Naive B cell (primary cell): ENCODE measurements around the gene COL1A1. TPM values are rescaled to one million over a fixed set of nuclear protein-coding genes. Genes with fewer than 3 reads are reported as not detected.

ENCODE experiments used
- ATAC-seq, 2 donors: fragments of 150-1000 bp; cut with Tn5 transposase; 2 replicates each; pipeline ENCODE4 v1.10.0; 2021; ENCODE audit warnings: low read depth in 2 of 2, mild to moderate bottlenecking in 2 of 2, moderate library complexity in 2 of 2
- DNase-seq: peaks from one replicate; pipeline ENCODE4 v3.0.0; 2022
- H3K27ac Mint-ChIP-seq, 6 donors: one replicate each; pipeline ENCODE4 v1.8.0; 2020 to 2022; ENCODE audit warnings: mild to moderate bottlenecking in 6 of 6, mixed read lengths in 6 of 6, moderate library complexity in 5 of 6, inconsistent platforms in 2 of 6
- H3K27me3 Mint-ChIP-seq, 3 donors: one replicate each; pipeline ENCODE4 v1.8.0; 2021 to 2022; ENCODE audit warnings: mixed read lengths in 3 of 3, mild to moderate bottlenecking in 1 of 3
- H3K36me3 Mint-ChIP-seq, 2 donors: one replicate each; pipeline ENCODE4 v1.8.0; 2020 to 2022; ENCODE audit warnings: mixed read lengths in 2 of 2, inconsistent platforms in 1 of 2, mild to moderate bottlenecking in 1 of 2
- H3K4me1 Mint-ChIP-seq, 3 donors: one replicate each; pipeline ENCODE4 v1.8.0; 2020 to 2022; ENCODE audit warnings: mixed read lengths in 3 of 3, inconsistent platforms in 1 of 3, mild to moderate bottlenecking in 1 of 3, moderate library complexity in 1 of 3
- H3K4me3 Mint-ChIP-seq, 8 donors: one replicate each; pipeline ENCODE4 v1.8.0; 2020 to 2022; ENCODE audit warnings: mild to moderate bottlenecking in 8 of 8, mixed read lengths in 8 of 8, moderate library complexity in 8 of 8, inconsistent platforms in 2 of 8
- H3K9me3 Mint-ChIP-seq, 7 donors: one replicate each; pipeline ENCODE4 v1.8.0; 2020 to 2022; ENCODE audit warnings: mixed read lengths in 7 of 7, mild to moderate bottlenecking in 5 of 7, inconsistent platforms in 2 of 7, moderate library complexity in 1 of 7
- polyA plus RNA-seq, 6 donors: library from polyadenylated mRNA; unstranded; fragments of 300-500 nt; fragmentation: Illumina TruSeq; gene quantifications; one replicate each; pipeline ENCODE4 v1.2.3, GENCODE V29; 2021; ENCODE audit warnings: low read depth in 6 of 6

Gene COL1A1
- polyA plus RNA-seq, 6 donors from 2014 or later = 0.23 to 0.80 TPM; not detected in 4

DNA sequence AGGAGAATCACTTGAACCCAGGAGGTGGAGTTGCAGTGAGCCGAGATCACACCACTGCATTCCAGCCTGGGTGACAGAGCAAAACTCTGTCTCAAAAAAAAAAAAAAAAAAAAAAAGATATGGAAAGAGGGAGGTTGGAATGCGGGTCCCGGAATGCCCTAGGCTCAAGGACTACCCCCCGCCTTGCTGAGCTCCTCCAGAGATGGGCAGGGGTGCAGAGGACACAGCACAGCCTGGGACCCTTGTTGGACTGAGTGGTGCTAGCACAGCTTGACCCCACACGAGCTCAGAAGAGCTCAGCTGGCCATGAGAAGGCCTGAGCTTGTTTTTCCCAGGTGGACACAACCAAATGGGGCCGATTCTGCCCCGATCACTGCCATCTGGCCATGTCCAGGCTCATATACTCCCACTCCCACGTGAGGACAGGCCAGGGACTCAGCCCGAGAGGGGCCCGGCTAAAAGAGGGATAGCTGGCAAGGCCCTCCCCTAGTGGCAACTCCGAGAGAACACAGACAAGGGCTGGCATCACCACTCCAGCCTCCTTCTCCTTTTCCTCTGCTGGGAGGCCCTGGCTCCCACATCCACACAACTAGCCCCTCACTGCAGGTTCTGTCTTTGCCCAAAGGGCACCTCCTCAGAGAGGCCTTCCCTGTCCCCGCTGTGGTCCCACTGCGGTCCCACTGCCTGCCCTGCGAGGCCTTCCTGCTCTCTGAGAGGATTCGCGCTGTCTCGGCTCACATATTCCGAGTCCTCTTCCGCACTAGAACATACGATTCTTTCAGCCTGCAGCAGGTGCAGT, 24.7 kb downstream of the COL1A1 start:
- no peaks in the 10 kb centered on the region for H3K9me3 Mint-ChIP-seq
- peaks cover 6 to 12% (median 9%) of the 10 kb centered on the region in 3 donors for H3K4me1 Mint-ChIP-seq
- no peaks in the 10 kb centered on the region for H3K36me3 Mint-ChIP-seq
- H3K27me3 Mint-ChIP-seq = no peaks in the 10 kb centered on the region
- H3K4me3 Mint-ChIP-seq = no peak overlapping the region
- peak overlapping the region in 1 of 6 donors; percentile 76 for H3K27ac Mint-ChIP-seq
- DNase-seq = no peak
- ATAC-seq = no peak

DNA sequence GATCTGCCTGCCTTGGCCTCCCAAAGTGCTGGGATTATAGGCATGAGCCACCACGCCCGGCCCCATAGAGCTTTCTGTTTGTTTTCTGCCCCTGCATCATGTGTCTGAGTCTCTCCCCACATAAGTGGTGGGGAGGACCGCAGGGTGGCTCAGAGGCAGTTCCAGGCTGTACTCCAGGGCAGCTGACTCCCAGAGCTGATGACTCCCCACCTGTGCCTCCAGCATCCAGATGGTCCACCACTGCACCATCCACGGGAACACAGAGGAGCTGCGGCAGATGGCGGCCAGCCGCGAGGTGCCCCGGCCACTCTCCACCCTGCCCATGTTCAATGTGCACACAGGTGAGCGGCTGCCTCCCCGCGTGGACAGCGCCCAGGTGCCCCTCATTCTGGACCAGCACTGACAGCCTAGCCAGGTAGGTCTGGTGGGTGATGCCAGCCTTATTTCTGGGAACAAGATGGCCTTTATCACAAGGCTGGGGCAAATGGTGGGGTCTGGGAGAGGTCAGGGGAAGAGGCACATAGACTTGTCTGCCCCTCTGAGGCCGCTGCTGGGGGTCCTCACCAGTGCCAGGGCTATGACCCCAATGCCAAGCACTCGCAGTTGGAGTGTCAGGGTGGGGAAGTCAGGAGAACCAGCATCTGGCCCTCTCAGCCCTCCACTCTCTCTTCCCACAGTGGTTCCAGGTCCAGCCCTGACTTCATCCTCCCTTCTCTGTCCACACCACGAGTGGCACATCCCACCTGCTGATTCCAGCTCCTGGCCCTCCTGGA, 26.2 kb downstream of the COL1A1 start:
- no peaks in the 10 kb centered on the region for H3K36me3 Mint-ChIP-seq
- DNase-seq (no peak), ATAC-seq (no peak)
- H3K27ac Mint-ChIP-seq = peak overlapping the region in 1 of 6 donors; percentile 44
- H3K9me3 Mint-ChIP-seq = no peaks in the 10 kb centered on the region
- H3K27me3 Mint-ChIP-seq = no peaks in the 10 kb centered on the region
- no peak overlapping the region for H3K4me3 Mint-ChIP-seq
- peaks cover 6 to 8% (median 6%) of the 10 kb centered on the region in 3 donors for H3K4me1 Mint-ChIP-seq

DNA sequence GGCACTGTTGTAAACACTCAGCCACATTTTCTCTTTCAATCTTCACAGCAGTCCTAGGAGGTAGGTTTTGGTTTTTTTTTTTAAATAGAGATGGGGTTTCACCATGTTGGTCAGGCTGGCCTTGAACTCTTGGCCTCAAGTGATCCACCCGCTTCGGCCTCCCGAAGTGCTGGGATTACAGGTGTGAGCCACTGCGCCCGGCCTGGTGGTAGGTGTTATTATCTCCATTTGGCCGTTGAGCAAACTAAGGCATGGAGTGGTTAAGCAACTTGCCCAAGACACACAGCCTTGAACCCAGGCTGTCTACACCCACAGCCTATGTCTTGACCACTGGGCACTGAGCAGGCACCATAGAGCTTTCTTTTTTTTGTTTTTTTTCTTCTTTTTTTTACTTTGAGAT, 27.0 kb downstream of the COL1A1 start:
- H3K36me3 Mint-ChIP-seq = no peaks in the 10 kb centered on the region
- H3K9me3 Mint-ChIP-seq = no peaks in the 10 kb centered on the region
- no peak overlapping the region for H3K4me3 Mint-ChIP-seq
- peak overlapping the region in 1 of 6 donors; percentile 16 for H3K27ac Mint-ChIP-seq
- DNase-seq (no peak), ATAC-seq (no peak)
- H3K27me3 Mint-ChIP-seq = peaks cover 0 to 1% (median 0%) of the 10 kb centered on the region in 3 donors
- peaks cover 6 to 11% (median 7%) of the 10 kb centered on the region in 3 donors for H3K4me1 Mint-ChIP-seq

DNA sequence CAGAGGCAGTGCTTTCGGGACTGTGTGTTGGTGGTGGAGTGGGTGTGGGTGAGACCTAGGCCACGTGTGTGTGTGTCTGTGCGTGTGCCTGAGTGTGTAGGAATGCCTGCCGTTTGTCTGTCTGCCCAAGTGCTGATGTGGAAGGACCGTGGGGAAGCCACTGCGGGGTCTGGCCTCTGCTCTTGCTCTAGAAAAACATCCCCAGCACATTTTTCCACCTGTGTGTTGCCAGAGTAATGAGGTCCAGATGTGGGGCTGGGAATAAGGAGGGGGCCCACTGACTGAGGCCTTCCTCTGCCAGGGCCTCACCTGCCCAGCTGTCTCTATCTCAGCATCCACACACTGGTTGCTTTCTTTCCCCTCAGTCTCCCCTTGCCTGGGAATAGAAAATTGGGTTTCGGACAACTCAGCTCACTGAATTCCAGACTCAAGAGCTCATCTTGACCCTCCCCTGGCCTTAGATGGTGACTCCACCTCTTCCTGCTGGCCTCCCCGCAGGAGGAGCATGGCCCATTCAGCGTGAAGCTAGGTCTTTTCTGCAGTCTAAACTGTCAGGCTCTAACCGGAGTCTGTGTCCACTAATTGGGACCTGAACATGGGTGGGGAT, 28.0 kb downstream of the COL1A1 start:
- ATAC-seq (no peak), DNase-seq (no peak)
- H3K27ac Mint-ChIP-seq = no peak overlapping the region
- H3K36me3 Mint-ChIP-seq = no peaks in the 10 kb centered on the region
- H3K4me1 Mint-ChIP-seq = peaks cover 14 to 19% (median 16%) of the 10 kb centered on the region in 3 donors
- H3K9me3 Mint-ChIP-seq = no peaks in the 10 kb centered on the region
- H3K27me3 Mint-ChIP-seq = peaks cover 0 to 9% (median 0%) of the 10 kb centered on the region in 3 donors
- H3K4me3 Mint-ChIP-seq = no peak overlapping the region

DNA sequence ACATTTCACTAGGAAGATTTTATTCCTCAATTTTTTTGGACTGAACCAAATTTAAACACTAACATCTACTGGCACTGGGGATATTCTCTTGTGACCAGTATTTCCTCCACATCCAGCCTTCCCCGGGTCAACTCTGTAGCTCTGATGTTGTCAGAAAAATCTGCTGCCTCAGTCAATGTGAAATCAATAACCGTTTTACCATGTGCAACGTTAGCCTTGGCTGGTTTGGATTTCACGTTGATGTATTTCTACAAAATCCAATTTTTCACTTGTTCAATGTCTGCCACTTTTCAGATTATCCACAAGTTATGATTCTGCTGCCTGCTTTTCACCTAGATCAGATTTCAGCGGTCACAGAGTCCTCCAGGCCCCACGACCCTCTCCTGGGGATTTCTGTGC, 28.5 kb downstream of the COL1A1 start:
- Mint-ChIP-seq H3K4me3 (no peak overlapping the region), H3K36me3 (no peaks in the 10 kb centered on the region), H3K27ac (no peak overlapping the region), H3K4me1 (peaks cover 12 to 14% (median 13%) of the 10 kb centered on the region in 3 donors), H3K9me3 (no peaks in the 10 kb centered on the region), H3K27me3 (peaks cover 0 to 9% (median 0%) of the 10 kb centered on the region in 3 donors)
- ATAC-seq (no peak), DNase-seq (no peak)

DNA sequence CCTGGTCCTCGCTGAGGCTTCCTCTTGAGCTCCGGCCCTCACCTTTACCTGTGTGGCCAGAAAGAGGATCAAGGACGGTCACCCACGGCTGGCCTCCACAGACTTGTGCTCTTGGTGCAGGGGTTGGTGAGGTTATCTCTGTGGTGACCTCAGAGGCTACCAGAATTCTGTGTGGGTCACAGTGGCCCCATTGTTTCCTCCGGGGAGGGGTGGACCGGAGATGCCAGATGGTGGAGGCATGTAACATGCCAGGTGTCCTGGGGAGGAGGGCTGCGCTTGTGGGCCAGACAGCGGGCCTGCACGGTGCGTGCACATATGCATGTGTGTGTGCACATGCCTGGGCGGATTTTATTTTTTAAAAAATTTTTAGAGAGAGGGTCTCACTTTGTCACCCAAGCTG, 29.3 kb downstream of the COL1A1 start:
- no peaks in the 10 kb centered on the region for H3K36me3 Mint-ChIP-seq
- DNase-seq = no peak
- H3K27ac Mint-ChIP-seq = no peak overlapping the region
- peaks cover 11 to 14% (median 13%) of the 10 kb centered on the region in 3 donors for H3K4me1 Mint-ChIP-seq
- ATAC-seq = no peak
- H3K4me3 Mint-ChIP-seq = no peak overlapping the region
- H3K9me3 Mint-ChIP-seq = no peaks in the 10 kb centered on the region
- peaks cover 0 to 9% (median 0%) of the 10 kb centered on the region in 3 donors for H3K27me3 Mint-ChIP-seq

DNA sequence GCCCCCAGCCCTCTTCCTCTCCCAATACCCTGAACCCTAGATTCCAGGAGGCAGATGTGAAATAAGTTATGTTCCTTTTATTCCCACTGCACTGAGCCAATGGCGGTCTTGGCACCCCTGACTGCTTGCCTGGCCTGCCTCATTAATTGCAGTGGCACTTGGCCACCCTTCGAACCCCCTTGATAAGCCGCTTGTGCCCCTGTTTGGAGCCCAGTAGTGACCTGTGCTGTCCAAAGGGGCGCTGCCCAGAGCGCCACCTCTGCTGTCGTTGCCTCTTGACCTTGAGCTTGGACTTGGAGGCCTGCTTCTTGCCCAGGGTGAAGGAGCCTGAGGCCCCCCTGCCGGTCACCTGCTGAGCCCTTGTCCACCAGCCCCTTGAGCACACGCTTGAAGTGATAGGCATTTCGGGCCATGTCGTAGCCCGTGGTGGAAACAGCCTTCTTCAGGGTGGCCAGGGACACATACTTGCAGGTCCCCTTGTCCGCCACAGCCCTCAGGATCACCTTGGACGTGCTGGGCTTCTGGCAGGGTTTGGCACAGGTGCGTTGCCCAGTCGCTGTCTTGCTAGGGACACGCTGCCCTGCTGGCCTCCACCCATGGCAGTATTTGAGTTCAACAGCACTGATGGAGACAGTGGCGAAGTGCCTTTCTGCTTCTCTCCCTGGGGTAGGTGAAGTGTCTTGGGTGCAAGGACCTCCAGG, 29.9 kb downstream of the COL1A1 start:
- Mint-ChIP-seq H3K9me3 (no peaks in the 10 kb centered on the region), H3K4me3 (no peak overlapping the region), H3K27ac (peak overlapping the region in 1 of 6 donors; percentile 44), H3K27me3 (peaks cover 0 to 9% (median 0%) of the 10 kb centered on the region in 3 donors), H3K36me3 (no peaks in the 10 kb centered on the region), H3K4me1 (peaks cover 12 to 18% (median 13%) of the 10 kb centered on the region in 3 donors)
- DNase-seq (no peak), ATAC-seq (no peak)

DNA sequence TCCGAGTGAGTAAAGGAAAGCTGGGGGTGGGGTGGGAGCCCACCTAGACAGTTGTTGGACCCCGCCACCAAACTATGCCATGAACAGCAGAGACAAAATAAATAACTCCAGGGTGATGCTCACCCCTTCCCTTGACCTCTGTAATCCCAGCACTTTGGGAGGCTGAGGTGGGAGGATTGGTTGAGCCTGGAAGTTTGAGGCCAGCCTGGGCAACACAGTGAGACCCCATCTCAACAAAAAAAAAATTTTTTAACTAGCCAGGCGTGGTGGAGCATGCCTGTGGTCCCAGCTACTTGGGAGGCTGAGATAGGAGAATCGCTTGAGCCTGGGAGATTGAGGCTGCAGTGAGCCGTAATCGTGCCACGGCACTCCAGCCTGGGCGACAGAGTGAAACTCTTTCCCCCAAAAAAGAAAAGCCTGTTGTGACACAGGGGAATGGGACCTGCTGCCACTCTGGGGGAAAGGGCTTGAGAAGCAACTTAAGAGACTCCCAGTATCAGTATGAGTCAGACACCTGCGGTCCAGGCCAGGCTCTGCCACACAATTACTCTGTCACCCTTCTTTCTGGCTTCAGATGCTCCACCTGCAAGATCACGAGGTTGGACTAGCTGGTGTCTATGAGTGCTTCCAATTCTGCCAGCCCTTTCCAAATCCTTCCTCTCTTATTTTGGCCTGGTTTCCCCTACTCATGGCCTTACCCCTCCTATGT, 30.6 kb downstream of the COL1A1 start:
- peak overlapping the region in 1 of 6 donors; percentile 30 for H3K27ac Mint-ChIP-seq
- H3K4me1 Mint-ChIP-seq = peaks cover 12 to 18% (median 15%) of the 10 kb centered on the region in 3 donors
- H3K9me3 Mint-ChIP-seq = no peaks in the 10 kb centered on the region
- no peaks in the 10 kb centered on the region for H3K36me3 Mint-ChIP-seq
- DNase-seq (no peak), ATAC-seq (no peak)
- H3K4me3 Mint-ChIP-seq = no peak overlapping the region
- peaks cover 0 to 9% (median 0%) of the 10 kb centered on the region in 3 donors for H3K27me3 Mint-ChIP-seq

DNA sequence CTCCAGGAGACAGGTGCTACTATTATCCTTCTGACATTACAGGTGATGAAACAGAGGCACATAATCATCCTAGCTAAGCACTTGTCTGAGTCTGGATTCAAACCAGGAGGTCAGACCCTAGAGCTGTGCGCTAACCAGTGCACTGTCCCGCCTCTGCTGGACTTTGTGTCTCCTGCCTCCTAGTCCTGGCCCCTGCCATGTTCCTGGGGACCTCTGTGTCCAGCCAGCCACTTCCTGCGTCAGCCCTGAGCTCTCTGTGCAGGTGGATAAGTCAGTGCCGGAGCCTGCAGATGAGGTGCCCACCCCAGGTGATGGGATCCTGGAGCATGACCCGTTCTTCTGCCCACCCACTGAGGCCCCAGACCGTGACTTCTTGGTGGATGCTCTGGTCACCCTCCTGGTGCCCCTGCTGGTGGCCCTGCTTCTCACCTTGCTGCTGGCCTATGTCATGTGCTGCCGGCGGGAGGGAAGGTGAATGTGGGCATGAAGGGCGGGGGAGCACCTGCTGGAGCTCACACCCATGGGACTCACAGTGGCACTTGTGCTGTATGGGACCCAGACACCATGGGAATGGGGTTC, 31.5 kb downstream of the COL1A1 start:
- Mint-ChIP-seq H3K27ac (peak overlapping the region in 3 of 6 donors; percentile 88 to 97 (median 93)), H3K27me3 (peaks cover 0 to 9% (median 0%) of the 10 kb centered on the region in 3 donors), H3K36me3 (no peaks in the 10 kb centered on the region), H3K4me3 (no peak overlapping the region), H3K9me3 (no peaks in the 10 kb centered on the region), H3K4me1 (peaks cover 18 to 24% (median 23%) of the 10 kb centered on the region in 3 donors)
- no peak for DNase-seq
- ATAC-seq = no peak

DNA sequence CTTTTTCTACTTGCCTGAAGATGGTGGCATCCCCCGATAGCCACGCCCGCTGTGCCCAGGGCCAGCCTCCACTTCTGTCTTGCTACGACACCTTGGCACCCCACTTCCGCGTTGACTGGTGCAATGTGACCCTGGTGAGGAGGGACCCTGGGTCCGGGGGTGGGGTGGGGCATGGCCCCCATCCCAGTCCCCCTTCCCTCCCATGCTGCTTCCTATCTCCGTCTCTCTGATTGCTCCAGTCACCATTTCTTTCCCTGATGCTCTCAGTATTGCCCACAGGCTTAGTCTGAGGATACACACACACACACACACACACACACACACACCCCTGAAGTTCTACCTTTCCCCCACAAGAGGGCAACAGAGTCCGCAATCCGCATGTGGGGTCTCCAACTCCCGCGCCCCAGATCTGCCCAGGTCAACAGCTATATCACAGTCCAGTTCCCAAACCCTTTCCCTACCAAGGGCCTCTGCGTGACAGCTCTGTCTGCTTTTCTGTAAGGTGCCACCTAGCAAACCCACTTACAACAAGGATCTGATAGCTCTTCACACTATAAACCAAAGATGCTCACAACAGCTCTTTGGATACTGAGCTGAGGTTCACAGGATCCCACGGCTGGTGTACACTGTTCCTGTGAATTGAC, 32.2 kb downstream of the COL1A1 start:
- H3K4me1 Mint-ChIP-seq = peaks cover 25 to 27% (median 26%) of the 10 kb centered on the region in 3 donors
- H3K9me3 Mint-ChIP-seq = no peaks in the 10 kb centered on the region
- peaks cover 0 to 9% (median 0%) of the 10 kb centered on the region in 3 donors for H3K27me3 Mint-ChIP-seq
- peak; percentile 88 to 92 for ATAC-seq
- DNase-seq = peak; percentile 72
- no peaks in the 10 kb centered on the region for H3K36me3 Mint-ChIP-seq
- H3K4me3 Mint-ChIP-seq = peak overlapping the region; percentile 10 to 81 (median 72)
- H3K27ac Mint-ChIP-seq = peak overlapping the region; percentile 6 to 97 (median 86)

DNA sequence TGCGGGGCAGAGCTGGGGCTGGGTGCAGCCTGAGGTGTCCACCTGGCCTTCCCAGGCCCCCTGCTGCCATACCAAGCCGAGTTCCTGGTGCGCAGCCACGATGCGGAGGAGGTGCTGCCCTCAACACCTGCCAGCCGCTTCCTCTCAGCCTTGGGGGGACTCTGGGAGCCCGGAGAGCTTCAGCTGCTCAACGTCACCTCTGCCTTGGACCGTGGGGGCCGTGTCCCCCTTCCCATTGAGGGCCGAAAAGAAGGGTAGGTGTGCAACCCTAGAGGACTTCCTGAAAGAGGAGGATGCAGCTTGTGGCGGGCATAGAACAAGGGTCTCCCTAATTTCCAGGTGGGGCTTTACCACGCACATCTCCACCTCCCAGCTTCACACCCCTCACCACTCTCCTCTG, 33.1 kb downstream of the COL1A1 start:
- Mint-ChIP-seq H3K9me3 (no peaks in the 10 kb centered on the region), H3K4me1 (peaks cover 34 to 37% (median 35%) of the 10 kb centered on the region in 3 donors), H3K27ac (peak overlapping the region in 4 of 6 donors; percentile 18 to 93 (median 64)), H3K27me3 (peaks cover 0 to 9% (median 0%) of the 10 kb centered on the region in 3 donors), H3K4me3 (peak overlapping the region in 2 of 8 donors; percentile 56 to 75), H3K36me3 (no peaks in the 10 kb centered on the region)
- no peak for DNase-seq
- no peak for ATAC-seq

DNA sequence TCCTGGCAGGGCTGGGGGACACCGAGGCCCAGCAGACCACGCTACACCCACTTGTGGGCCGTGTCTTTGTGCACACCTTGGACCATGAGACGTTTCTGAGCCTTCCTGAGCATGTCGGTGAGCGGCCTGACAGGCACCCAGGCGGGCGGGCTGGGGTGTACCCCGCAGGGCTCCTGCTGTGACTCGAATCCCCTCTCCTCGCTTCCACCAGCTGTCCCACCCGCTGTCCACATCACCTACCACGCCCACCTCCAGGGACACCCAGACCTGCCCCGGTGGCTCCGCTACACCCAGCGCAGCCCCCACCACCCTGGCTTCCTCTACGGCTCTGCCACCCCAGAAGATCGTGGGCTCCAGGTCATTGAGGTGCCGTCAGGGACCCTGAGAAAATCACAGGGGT, 34.1 kb downstream of the COL1A1 start:
- Mint-ChIP-seq H3K36me3 (no peaks in the 10 kb centered on the region), H3K4me3 (no peak overlapping the region)

More for the DNA sequence above, 34.1 kb downstream of the COL1A1 start:
- peak overlapping the region in 1 of 6 donors; percentile 93 for H3K27ac Mint-ChIP-seq
- H3K9me3 Mint-ChIP-seq = no peaks in the 10 kb centered on the region
- no peak for ATAC-seq
- H3K4me1 Mint-ChIP-seq = peaks cover 44 to 45% (median 44%) of the 10 kb centered on the region in 3 donors
- no peak for DNase-seq
- H3K27me3 Mint-ChIP-seq = peaks cover 0 to 9% (median 0%) of the 10 kb centered on the region in 3 donors
